Neural progenitor cell (in vitro differentiated cells): ENCODE data around the gene LPP.

Experiments
- CTCF ChIP-seq: fragments of 200-600 bp; sonication (generic); IDR thresholded peaks from 2 replicates; pipeline ENCODE4 v1.5.1; 2017; ENCODE audit warnings: antibody characterized with exemption, mild to moderate bottlenecking
- EZH2 ChIP-seq: fragments of 200-600 bp; sonication (generic); IDR thresholded peaks from 2 replicates; pipeline ENCODE4 v1.6.1; 2017; ENCODE audit warnings: antibody characterized with exemption, mild to moderate bottlenecking, moderate library complexity

GRCh38 chr3:188874576-188874975 lies 720.6 kb downstream of the LPP start:
- TF ChIP-seq CTCF (no peak), EZH2 (no peak)
